SU-DHL-6 (cell line): ENCODE results near the gene CNR2.

Source experiments
- EZH2phosphoT487 ChIP-seq: fragments of 200-600 bp; sonication (generic), shearing (Covaris generic); conservative IDR thresholded peaks from 2 replicates; pipeline ENCODE4 v1.6.1; 2018; ENCODE audit warnings: mild to moderate bottlenecking, antibody characterized with exemption, low read length, moderate library complexity, mixed read lengths
- TF ChIP-seq, protein P1 (sequence below): fragments of 200-600 bp; sonication (generic); IDR thresholded peaks from one replicate; pipeline ENCODE4 v1.5.1; 2017; ENCODE audit warnings: antibody characterized with exemption, mild to moderate bottlenecking, low read length, moderate library complexity; ENCODE audit not compliant: insufficient read depth, poor library complexity, severe bottlenecking

DNA sequence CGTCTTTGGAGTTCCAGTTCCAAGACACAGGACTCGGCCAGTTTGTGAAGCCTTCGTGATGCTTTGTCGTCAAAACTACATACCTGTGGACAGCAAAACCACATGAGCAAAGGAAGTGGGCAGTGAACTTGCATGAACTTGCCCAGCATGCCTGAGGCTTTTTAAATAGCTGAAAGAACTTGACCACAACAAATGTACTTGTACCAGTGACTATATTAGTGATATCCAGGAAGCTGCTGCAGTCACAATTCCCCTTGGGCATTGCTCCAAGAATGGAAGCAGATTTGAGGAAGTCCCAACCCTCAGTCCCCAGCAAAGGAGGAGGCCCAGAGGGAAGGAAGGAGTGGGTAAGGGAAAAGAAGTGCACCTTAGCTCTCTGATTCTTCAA lies 47.6 kb downstream of the CNR2 start:
- TF ChIP-seq, protein P1, sequence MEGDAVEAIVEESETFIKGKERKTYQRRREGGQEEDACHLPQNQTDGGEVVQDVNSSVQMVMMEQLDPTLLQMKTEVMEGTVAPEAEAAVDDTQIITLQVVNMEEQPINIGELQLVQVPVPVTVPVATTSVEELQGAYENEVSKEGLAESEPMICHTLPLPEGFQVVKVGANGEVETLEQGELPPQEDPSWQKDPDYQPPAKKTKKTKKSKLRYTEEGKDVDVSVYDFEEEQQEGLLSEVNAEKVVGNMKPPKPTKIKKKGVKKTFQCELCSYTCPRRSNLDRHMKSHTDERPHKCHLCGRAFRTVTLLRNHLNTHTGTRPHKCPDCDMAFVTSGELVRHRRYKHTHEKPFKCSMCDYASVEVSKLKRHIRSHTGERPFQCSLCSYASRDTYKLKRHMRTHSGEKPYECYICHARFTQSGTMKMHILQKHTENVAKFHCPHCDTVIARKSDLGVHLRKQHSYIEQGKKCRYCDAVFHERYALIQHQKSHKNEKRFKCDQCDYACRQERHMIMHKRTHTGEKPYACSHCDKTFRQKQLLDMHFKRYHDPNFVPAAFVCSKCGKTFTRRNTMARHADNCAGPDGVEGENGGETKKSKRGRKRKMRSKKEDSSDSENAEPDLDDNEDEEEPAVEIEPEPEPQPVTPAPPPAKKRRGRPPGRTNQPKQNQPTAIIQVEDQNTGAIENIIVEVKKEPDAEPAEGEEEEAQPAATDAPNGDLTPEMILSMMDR: no peak
- TF ChIP-seq EZH2phosphoT487: no peak
